H9 (cell line): ENCODE measurements around the gene FMO2. TPM values are rescaled to one million over a fixed set of nuclear protein-coding genes. Genes with fewer than 3 reads are reported as not detected.
"Not testable (repeated sequence)": the region's sequence is repeated elsewhere in the genome, so short reads cannot be mapped to it uniquely, and the experiment has no call there.

ENCODE experiments used
- DNase-seq: peaks from one replicate; pipeline ENCODE4 v3.0.0-alpha.2; 2017
- H2AFZ ChIP-seq: one replicate; pipeline ENCODE4 v1.6.1; 2013; ENCODE audit warnings: mild to moderate bottlenecking, low read length, control low read depth, moderate library complexity
- H2AK5ac ChIP-seq: 2 replicates; pipeline ENCODE4 v1.6.1; 2013; ENCODE audit warnings: low read length, control low read depth, mixed read lengths; ENCODE audit not compliant: insufficient read length
- H2BK120ac ChIP-seq: one replicate; pipeline ENCODE4 v1.6.1; 2013; ENCODE audit warnings: low read depth, mild to moderate bottlenecking, low read length, control low read depth, inconsistent platforms; ENCODE audit not compliant: poor library complexity, severe bottlenecking
- H2BK12ac ChIP-seq: 2 replicates; pipeline ENCODE4 v1.6.1; 2013; ENCODE audit warnings: low read length, control low read depth, mixed read lengths, low read depth; ENCODE audit not compliant: insufficient read length
- H2BK15ac ChIP-seq: 2 replicates; pipeline ENCODE4 v1.6.1; 2013; ENCODE audit warnings: low read depth, low read length, control low read depth
- H2BK20ac ChIP-seq: one replicate; pipeline ENCODE4 v1.6.1; 2013; ENCODE audit warnings: low read depth, mild to moderate bottlenecking, low read length, control low read depth, inconsistent platforms; ENCODE audit not compliant: poor library complexity, severe bottlenecking
- H2BK5ac ChIP-seq: 2 replicates; pipeline ENCODE4 v1.6.1; 2013; ENCODE audit warnings: low read length, control low read depth, mixed read lengths; ENCODE audit not compliant: insufficient read length
- H3K14ac ChIP-seq: 2 replicates; pipeline ENCODE4 v1.6.1; 2013; ENCODE audit warnings: low read length, control low read depth; ENCODE audit not compliant: insufficient read depth
- H3K18ac ChIP-seq: 2 replicates; pipeline ENCODE4 v1.6.1; 2013; ENCODE audit warnings: low read depth, mild to moderate bottlenecking, mixed read lengths, low read length, control low read depth; ENCODE audit not compliant: insufficient read length
- H3K23ac ChIP-seq: 2 replicates; pipeline ENCODE4 v1.6.1; 2013; ENCODE audit warnings: low read length, control low read depth, mixed read lengths, low read depth; ENCODE audit not compliant: insufficient read length
- H3K23me2 ChIP-seq: 2 replicates; pipeline ENCODE4 v1.6.1; 2013; ENCODE audit warnings: low read depth, mild to moderate bottlenecking, mixed read lengths, low read length, control low read depth; ENCODE audit not compliant: insufficient read length, poor library complexity, severe bottlenecking
- H3K27ac ChIP-seq: 2 replicates; pipeline ENCODE4 v1.5.1; 2013; ENCODE audit warnings: low read length, control low read depth, mixed read lengths, low read depth; ENCODE audit not compliant: insufficient read length
- H3K27me3 ChIP-seq: 2 replicates; pipeline ENCODE4 v1.6.1; 2013; ENCODE audit warnings: low read length, control low read depth, inconsistent platforms; ENCODE audit not compliant: insufficient read depth
- H3K4ac ChIP-seq: 2 replicates; pipeline ENCODE4 v1.6.1; 2013; ENCODE audit warnings: low read depth, mild to moderate bottlenecking, control low read depth, inconsistent platforms, low read length, moderate library complexity
- H3K4me1 ChIP-seq: 2 replicates; pipeline ENCODE4 v1.6.1; 2013; ENCODE audit warnings: low read length, control low read depth, inconsistent platforms; ENCODE audit not compliant: insufficient read depth
- H3K4me2 ChIP-seq: 2 replicates; pipeline ENCODE4 v1.6.1; 2013; ENCODE audit warnings: low read length, control low read depth, mixed read lengths; ENCODE audit not compliant: insufficient read length, insufficient read depth
- H3K56ac ChIP-seq: 2 replicates; pipeline ENCODE4 v1.6.1; 2013; ENCODE audit warnings: low read depth, mild to moderate bottlenecking, mixed read lengths, low read length, control low read depth; ENCODE audit not compliant: insufficient read length
- H3K79me1 ChIP-seq: 2 replicates; pipeline ENCODE4 v1.6.1; 2013; ENCODE audit warnings: low read depth, mild to moderate bottlenecking, moderate library complexity, low read length, control low read depth, inconsistent platforms; ENCODE audit not compliant: insufficient read depth, poor library complexity, severe bottlenecking
- H3K79me2 ChIP-seq: 2 replicates; pipeline ENCODE4 v1.6.1; 2013; ENCODE audit warnings: low read length, control low read depth, inconsistent platforms; ENCODE audit not compliant: insufficient read depth
- H3K9ac ChIP-seq: 2 replicates; pipeline ENCODE4 v1.6.1; 2013; ENCODE audit warnings: low read length, control low read depth, mixed read lengths; ENCODE audit not compliant: insufficient read length; ENCODE audit errors: extremely low read depth
- H3K9me3 ChIP-seq: one replicate; pipeline ENCODE4 v1.6.1; 2013; ENCODE audit warnings: low read depth, low read length, inconsistent platforms; ENCODE audit not compliant: control insufficient read depth
- H3T11ph ChIP-seq: one replicate; pipeline ENCODE4 v1.6.1; 2013; ENCODE audit warnings: mild to moderate bottlenecking, low read length, control low read depth, inconsistent platforms
- H4K20me1 ChIP-seq: one replicate; pipeline ENCODE4 v1.6.1; 2013; ENCODE audit not compliant: control insufficient read depth, insufficient read length, insufficient read depth
- H4K5ac ChIP-seq: 2 replicates; pipeline ENCODE4 v1.6.1; 2013; ENCODE audit warnings: low read depth, mild to moderate bottlenecking, mixed read lengths, low read length, control low read depth; ENCODE audit not compliant: insufficient read length
- H4K8ac ChIP-seq: replicated peaks from 2 replicates; pipeline ENCODE4 v1.6.1; 2013; ENCODE audit warnings: low read length, control low read depth, mixed read lengths, low read depth; ENCODE audit not compliant: insufficient read length
- H4K91ac ChIP-seq: 2 replicates; pipeline ENCODE4 v1.6.1; 2013; ENCODE audit warnings: low read depth, mild to moderate bottlenecking, moderate library complexity, mixed read lengths, low read length, control low read depth; ENCODE audit not compliant: insufficient read length
- H3K27ac Mint-ChIP-seq, 3 experiments: 2 replicates in 2 of 3; 3 replicates in 1 of 3; pipeline ENCODE4 v1.8.0; 2020 to 2021; ENCODE audit warnings: mixed read lengths in 3 of 3, mild to moderate bottlenecking in 1 of 3, moderate library complexity in 1 of 3
- H3K27me3 Mint-ChIP-seq: 2 replicates; pipeline ENCODE4 v1.8.0; 2021; ENCODE audit warnings: low read depth, mild to moderate bottlenecking, moderate library complexity, mixed read lengths
- H3K36me3 Mint-ChIP-seq, 3 experiments: 2 replicates in 2 of 3; 3 replicates in 1 of 3; pipeline ENCODE4 v1.8.0; 2020 to 2021; ENCODE audit warnings: low read depth in 3 of 3, mixed read lengths in 3 of 3; ENCODE audit not compliant: insufficient read depth in 1 of 3
- H3K4me1 Mint-ChIP-seq, 2 experiments: 2 replicates each; pipeline ENCODE4 v1.8.0; 2020; ENCODE audit warnings: mixed read lengths in 2 of 2
- H3K4me3 Mint-ChIP-seq, 2 experiments: 2 replicates in 1 of 2; 3 replicates in 1 of 2; pipeline ENCODE4 v1.8.0; 2020 to 2021; ENCODE audit warnings: mild to moderate bottlenecking in 2 of 2, mixed read lengths in 2 of 2, moderate library complexity in 1 of 2
- H3K9me3 Mint-ChIP-seq, 2 experiments: 2 replicates in 1 of 2; 3 replicates in 1 of 2; pipeline ENCODE4 v1.8.0; 2020; ENCODE audit warnings: mild to moderate bottlenecking in 2 of 2, mixed read lengths in 2 of 2, moderate library complexity in 1 of 2
- WGBS: extraction: QIAGEN DNeasy Blood & Tissue Kit; methylation state at CpG from one replicate; pipeline ENCODE4 v1.1.7; 2013; ENCODE audit warnings: missing lambda C conversion rate, low lambda C conversion rate, mixed read lengths; ENCODE audit not compliant: insufficient read length; ENCODE audit errors: extremely low coverage; 5-methylcytosine and 5-hydroxymethylcytosine counted together
- total RNA-seq: library from RNA; stranded (reverse); gene quantifications from 2 replicates; pipeline ENCODE4 v1.2.1, GENCODE V29; 2021
- TF ChIP-seq, protein P1 (sequence below): fragments of 200-600 bp; sonication (generic); conservative IDR thresholded peaks from 3 replicates; pipeline ENCODE4 v1.8.0; 2021; ENCODE audit warnings: antibody characterized with exemption, mild to moderate bottlenecking

FMO2 gene
- total RNA-seq, 1 experiment from 2014 or later, result not detected

DNA sequence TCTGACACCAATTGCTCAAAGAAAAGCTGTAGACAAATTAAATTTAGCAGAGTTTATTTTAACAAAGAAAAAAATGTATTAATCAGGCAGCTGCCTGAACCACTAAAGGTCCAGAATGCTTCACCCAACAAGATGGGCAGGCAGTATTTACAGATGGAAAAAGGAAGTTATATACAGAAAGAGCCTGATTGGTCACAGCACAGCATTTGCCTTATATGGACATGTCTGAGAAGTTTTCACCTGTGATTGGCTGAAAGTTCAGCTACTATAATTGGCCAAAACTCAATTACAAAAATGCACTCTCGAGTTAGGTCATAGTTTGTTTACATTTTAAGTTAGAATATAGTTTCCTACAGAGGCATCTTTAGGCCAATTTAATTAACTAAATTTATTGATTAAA is 48.1 kb downstream of the FMO2 start:
- H2BK12ac ChIP-seq, result no peak overlapping the region
- H2AFZ ChIP-seq, result no peak overlapping the region
- H4K5ac ChIP-seq, result no peak overlapping the region
- H3K4me1 Mint-ChIP-seq, result no peaks in the 10 kb centered on the region
- no peaks in the 10 kb centered on the region for H3K79me2 ChIP-seq
- no peak overlapping the region for H3K23ac ChIP-seq
- H3K27me3 ChIP-seq, result no peaks in the 10 kb centered on the region
- TF ChIP-seq, protein P1, sequence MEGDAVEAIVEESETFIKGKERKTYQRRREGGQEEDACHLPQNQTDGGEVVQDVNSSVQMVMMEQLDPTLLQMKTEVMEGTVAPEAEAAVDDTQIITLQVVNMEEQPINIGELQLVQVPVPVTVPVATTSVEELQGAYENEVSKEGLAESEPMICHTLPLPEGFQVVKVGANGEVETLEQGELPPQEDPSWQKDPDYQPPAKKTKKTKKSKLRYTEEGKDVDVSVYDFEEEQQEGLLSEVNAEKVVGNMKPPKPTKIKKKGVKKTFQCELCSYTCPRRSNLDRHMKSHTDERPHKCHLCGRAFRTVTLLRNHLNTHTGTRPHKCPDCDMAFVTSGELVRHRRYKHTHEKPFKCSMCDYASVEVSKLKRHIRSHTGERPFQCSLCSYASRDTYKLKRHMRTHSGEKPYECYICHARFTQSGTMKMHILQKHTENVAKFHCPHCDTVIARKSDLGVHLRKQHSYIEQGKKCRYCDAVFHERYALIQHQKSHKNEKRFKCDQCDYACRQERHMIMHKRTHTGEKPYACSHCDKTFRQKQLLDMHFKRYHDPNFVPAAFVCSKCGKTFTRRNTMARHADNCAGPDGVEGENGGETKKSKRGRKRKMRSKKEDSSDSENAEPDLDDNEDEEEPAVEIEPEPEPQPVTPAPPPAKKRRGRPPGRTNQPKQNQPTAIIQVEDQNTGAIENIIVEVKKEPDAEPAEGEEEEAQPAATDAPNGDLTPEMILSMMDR, result no peak
- peaks cover 0 to 28% (median 0%) of the 10 kb centered on the region in 3 experiments; a peak in 3 of 7 replicates for H3K36me3 Mint-ChIP-seq
- no peak overlapping the region for H2BK120ac ChIP-seq
- H3K4me1 ChIP-seq, result no peaks in the 10 kb centered on the region
- no CpG with 5 or more reads among the region's 1 CpG for WGBS
- H3K27ac ChIP-seq, result no peak overlapping the region
- H3K56ac ChIP-seq, result no peak overlapping the region
- H3K4ac ChIP-seq, result no peak overlapping the region
- H3K14ac ChIP-seq, result no peak overlapping the region
- H4K20me1 ChIP-seq, result no peaks in the 10 kb centered on the region
- no peaks in the 10 kb centered on the region for H3K9me3 ChIP-seq
- no peak overlapping the region for H2BK15ac ChIP-seq
- no peak overlapping the region for H2BK20ac ChIP-seq
- no peak overlapping the region for H3T11ph ChIP-seq
- no peak overlapping the region for H3K27ac Mint-ChIP-seq
- no peak for DNase-seq
- H3K79me1 ChIP-seq, result no peaks in the 10 kb centered on the region
- no peak overlapping the region for H3K9ac ChIP-seq
- H3K9me3 Mint-ChIP-seq, result peaks cover 11 to 16% of the 10 kb centered on the region in 2 experiments; a peak in 4 of 5 replicates
- no peak overlapping the region for H3K4me3 Mint-ChIP-seq
- H2AK5ac ChIP-seq, result no peak overlapping the region
- no peak overlapping the region for H4K91ac ChIP-seq
- no peaks in the 10 kb centered on the region; the same call in 1 of the 2 replicates for H3K27me3 Mint-ChIP-seq
- H4K8ac ChIP-seq, result no peak overlapping the region
- no peak overlapping the region for H3K4me2 ChIP-seq
- H3K18ac ChIP-seq, result no peak overlapping the region
- no peaks in the 10 kb centered on the region for H3K23me2 ChIP-seq
- H2BK5ac ChIP-seq, result no peak overlapping the region

DNA sequence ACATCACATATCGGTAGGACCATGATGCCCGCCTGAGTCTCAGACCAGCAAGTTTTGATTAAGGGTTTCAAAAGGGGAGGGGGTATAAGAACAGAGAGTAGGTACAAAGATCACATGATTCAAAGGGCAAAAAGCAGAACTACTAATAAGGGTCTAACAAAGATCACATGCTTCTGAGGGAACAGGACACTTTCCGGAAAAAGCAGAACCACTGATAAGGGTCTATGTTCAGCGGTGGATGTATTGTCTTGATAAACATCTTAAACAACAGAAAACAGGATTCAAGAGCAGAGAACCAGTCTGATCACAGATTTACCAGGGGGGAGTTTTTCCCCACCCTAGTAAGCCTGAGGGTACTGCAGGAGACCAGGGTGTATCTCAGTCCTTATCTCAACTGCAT is 51.1 kb downstream of the FMO2 start:
- Mint-ChIP-seq H3K9me3 (peaks cover 22 to 23% of the 10 kb centered on the region in 2 experiments), H3K27ac (peak overlapping the region in 1 of 3 experiments; percentile 22; a peak in 1 of 7 replicates), H3K36me3 (peaks cover 0 to 42% (median 9%) of the 10 kb centered on the region in 3 experiments; a peak in 6 of 7 replicates)
- not testable (repeated sequence) for H3K23ac ChIP-seq, H4K20me1 ChIP-seq, H3K4me1 ChIP-seq, H3K56ac ChIP-seq, H4K91ac ChIP-seq, H3K4me2 ChIP-seq, H3K4ac ChIP-seq, H2AFZ ChIP-seq, H3K14ac ChIP-seq, H3K4me3 Mint-ChIP-seq, H3K79me2 ChIP-seq, DNase-seq, H2BK20ac ChIP-seq, H2BK12ac ChIP-seq, H3K18ac ChIP-seq, H3K4me1 Mint-ChIP-seq, H3K9ac ChIP-seq, H3K9me3 ChIP-seq, H2AK5ac ChIP-seq, H4K5ac ChIP-seq, H3K79me1 ChIP-seq, H4K8ac ChIP-seq, H3K27me3 Mint-ChIP-seq, H2BK15ac ChIP-seq, H3K27me3 ChIP-seq, H3T11ph ChIP-seq, H3K27ac ChIP-seq, H3K23me2 ChIP-seq, H2BK120ac ChIP-seq, H2BK5ac ChIP-seq
- no CpG with 5 or more reads among the region's 4 CpGs for WGBS
